Naive thymus-derived CD8-positive, alpha-beta T cell (primary cell): ENCODE results near the gene PTPN23. TPM values are rescaled to one million over a fixed set of nuclear protein-coding genes. Genes with fewer than 3 reads are reported as not detected.
"Not testable (repeated sequence)": the region's sequence is repeated elsewhere in the genome, so short reads cannot be mapped to it uniquely, and the experiment has no call there.

Experiments
- ATAC-seq, 2 donors: fragments of 150-1000 bp; cut with Tn5 transposase in 1 of 2; sonication (Bioruptor Pico), chemical (Tn5 transposase) in 1 of 2; 1 replicate in 1 of 2; 2 replicates in 1 of 2; pipeline ENCODE4 v1.10.0; 2021; ENCODE audit warnings: mild to moderate bottlenecking in 2 of 2, moderate library complexity in 2 of 2
- POLR2A ChIA-PET: fragments of 350-600 bp; sonication (Branson Sonifier 250); formaldehyde crosslinking; loops from one replicate; lab custom pipeline; 2021; ENCODE audit warnings: antibody characterized with exemption; lab: Charles Lee
- DNase-seq, 10 donors: peaks; one replicate each; pipeline versions ENCODE4 v3.0.0 to v3.0.0-alpha.2; 2020 to 2022
- H3K27ac Mint-ChIP-seq, 10 donors: one replicate each; pipeline ENCODE4 v1.8.0; 2020 to 2022; ENCODE audit warnings: mild to moderate bottlenecking in 10 of 10, mixed read lengths in 10 of 10, moderate library complexity in 4 of 10, inconsistent platforms in 1 of 10
- H3K27me3 Mint-ChIP-seq, 5 donors: one replicate each; pipeline ENCODE4 v1.8.0; 2021 to 2022; ENCODE audit warnings: mixed read lengths in 5 of 5
- H3K36me3 Mint-ChIP-seq, 3 donors: one replicate each; pipeline ENCODE4 v1.8.0; 2020 to 2022; ENCODE audit warnings: mixed read lengths in 3 of 3, mild to moderate bottlenecking in 2 of 3, inconsistent platforms in 1 of 3
- H3K4me1 Mint-ChIP-seq, 4 donors: one replicate each; pipeline ENCODE4 v1.8.0; 2021 to 2022; ENCODE audit warnings: mixed read lengths in 4 of 4
- H3K4me3 Mint-ChIP-seq, 10 donors: one replicate each; pipeline ENCODE4 v1.8.0; 2020 to 2022; ENCODE audit warnings: mild to moderate bottlenecking in 10 of 10, mixed read lengths in 10 of 10, moderate library complexity in 6 of 10, inconsistent platforms in 1 of 10
- H3K9me3 Mint-ChIP-seq, 9 donors: one replicate each; pipeline ENCODE4 v1.8.0; 2020 to 2022; ENCODE audit warnings: mixed read lengths in 9 of 9, mild to moderate bottlenecking in 3 of 9, inconsistent platforms in 1 of 9, moderate library complexity in 1 of 9
- polyA plus RNA-seq, 3 donors: library from polyadenylated mRNA; unstranded; fragments of 300-500 nt; fragmentation: Illumina TruSeq; gene quantifications; one replicate each; pipeline ENCODE4 v1.2.3, GENCODE V29; 2021
- total RNA-seq, 8 experiments: library from RNA in 2 of 8; stranded (reverse) in 2 of 8; gene quantifications; one replicate each; pipeline ENCODE4 v1.2.3 and lab custom pipeline; 2021 to 2026

PTPN23 gene
- total and polyA plus RNA-seq, 5 experiments from 2014 or later = 3.0 to 63.8 (median 3.9) TPM

DNA sequence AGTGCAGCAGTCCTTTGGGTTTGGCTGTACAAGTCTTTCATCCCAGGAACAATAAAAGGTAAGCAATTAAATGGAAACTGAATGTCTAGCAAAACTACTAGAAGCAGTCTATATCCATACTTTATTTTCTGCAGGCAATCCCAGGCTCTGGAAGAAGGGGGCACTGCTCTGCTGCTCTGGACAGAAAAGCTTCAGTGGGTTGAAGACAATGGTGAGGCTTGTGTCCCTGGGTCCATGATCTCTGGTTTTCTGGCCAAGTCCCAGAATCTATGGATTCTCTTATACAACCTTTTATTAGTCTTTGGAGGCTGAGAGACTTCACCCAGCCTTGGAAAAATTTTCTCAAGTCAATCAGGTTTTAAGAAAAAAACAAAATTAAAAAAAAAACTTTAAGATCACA, 59.3 kb downstream of the PTPN23 start:
- ATAC-seq (no peak), DNase-seq (no peak)
- no peaks in the 10 kb centered on the region for H3K9me3 Mint-ChIP-seq
- H3K4me1 Mint-ChIP-seq = peaks cover 2 to 22% (median 13%) of the 10 kb centered on the region in 4 donors
- POLR2A ChIA-PET = no interaction called here
- no peaks in the 10 kb centered on the region for H3K27me3 Mint-ChIP-seq
- H3K36me3 Mint-ChIP-seq = peaks cover 4 to 67% (median 12%) of the 10 kb centered on the region in 3 donors
- H3K27ac Mint-ChIP-seq = peak overlapping the region in 1 of 10 donors; percentile 49
- H3K4me3 Mint-ChIP-seq = no peak overlapping the region

GRCh38 chr3:47441796-47442551, 61.2 kb downstream of the PTPN23 start:
- peak overlapping the region in 5 of 10 donors; percentile 4 to 53 (median 14) for H3K27ac Mint-ChIP-seq
- DNase-seq (no peak), ATAC-seq (no peak)
- peaks cover 2 to 22% (median 15%) of the 10 kb centered on the region in 4 donors for H3K4me1 Mint-ChIP-seq
- no peaks in the 10 kb centered on the region for H3K27me3 Mint-ChIP-seq
- H3K9me3 Mint-ChIP-seq = no peaks in the 10 kb centered on the region
- H3K36me3 Mint-ChIP-seq = peaks cover 4 to 56% (median 12%) of the 10 kb centered on the region in 3 donors
- H3K4me3 Mint-ChIP-seq = no peak overlapping the region
- POLR2A ChIA-PET = no interaction called here

GRCh38 chr3:47443611-47443995, 62.8 kb downstream of the PTPN23 start:
- Mint-ChIP-seq H3K27me3 (no peaks in the 10 kb centered on the region), H3K27ac (peak overlapping the region in 5 of 10 donors; percentile 43 to 78 (median 53)), H3K4me1 (peaks cover 2 to 24% (median 18%) of the 10 kb centered on the region in 4 donors), H3K9me3 (peaks cover 0 to 2% (median 0%) of the 10 kb centered on the region in 9 donors), H3K4me3 (no peak overlapping the region), H3K36me3 (peaks cover 0 to 52% (median 17%) of the 10 kb centered on the region in 3 donors)
- ATAC-seq (no peak), DNase-seq (no peak)
- POLR2A ChIA-PET = interaction anchor here (0.7 kb wide), 1 partner anchor 11 kb away, joined by 3 read pairs; no protein-coding TSS in a partner anchor

- H3K27ac Mint-ChIP-seq = peak overlapping the region in 6 of 10 donors; percentile 10 to 78 (median 42)
Measured at GRCh38 chr3:47444103-47444502, 63.3 kb downstream of the PTPN23 start.

GRCh38 chr3:47452453-47453215, 71.8 kb downstream of the PTPN23 start:
- peaks cover 25 to 55% (median 40%) of the 10 kb centered on the region in 4 donors for H3K4me1 Mint-ChIP-seq
- POLR2A ChIA-PET = interaction anchor here (0.5 kb wide), 1 partner anchor 326 kb away, joined by 3 read pairs; no protein-coding TSS in a partner anchor

More at GRCh38 chr3:47444103-47444502, 63.3 kb downstream of the PTPN23 start:
- no peaks in the 10 kb centered on the region for H3K27me3 Mint-ChIP-seq
- H3K36me3 Mint-ChIP-seq = peaks cover 0 to 47% (median 22%) of the 10 kb centered on the region in 3 donors
- POLR2A ChIA-PET = interaction anchor here (0.7 kb wide), 1 partner anchor 12 kb away, joined by 3 read pairs; no protein-coding TSS in a partner anchor
- H3K9me3 Mint-ChIP-seq = peaks cover 0 to 6% (median 0%) of the 10 kb centered on the region in 9 donors
- DNase-seq (no peak), ATAC-seq (no peak)
- no peak overlapping the region for H3K4me3 Mint-ChIP-seq
- H3K4me1 Mint-ChIP-seq = peaks cover 4 to 23% (median 18%) of the 10 kb centered on the region in 4 donors

GRCh38 chr3:47455806-47456452, 75.1 kb downstream of the PTPN23 start:
- DNase-seq (no peak), ATAC-seq (no peak)
- H3K4me1 Mint-ChIP-seq = peaks cover 20 to 52% (median 41%) of the 10 kb centered on the region in 4 donors
- H3K36me3 Mint-ChIP-seq = peaks cover 7 to 13% (median 12%) of the 10 kb centered on the region in 3 donors
- peak overlapping the region in 1 of 10 donors; percentile 5 for H3K4me3 Mint-ChIP-seq
- peak overlapping the region in 4 of 10 donors; percentile 3 to 67 (median 36) for H3K27ac Mint-ChIP-seq
- H3K27me3 Mint-ChIP-seq = no peaks in the 10 kb centered on the region
- POLR2A ChIA-PET = no interaction called here
- peaks cover 0 to 9% (median 4%) of the 10 kb centered on the region in 9 donors for H3K9me3 Mint-ChIP-seq

More at GRCh38 chr3:47452453-47453215, 71.8 kb downstream of the PTPN23 start:
- no peaks in the 10 kb centered on the region for H3K27me3 Mint-ChIP-seq
- peaks cover 0 to 6% (median 0%) of the 10 kb centered on the region in 9 donors for H3K9me3 Mint-ChIP-seq
- peaks cover 0 to 17% (median 9%) of the 10 kb centered on the region in 3 donors for H3K36me3 Mint-ChIP-seq
- no peak overlapping the region for H3K4me3 Mint-ChIP-seq
- H3K27ac Mint-ChIP-seq = peak overlapping the region in 3 of 10 donors; percentile 4 to 71 (median 14)
- ATAC-seq = no peak
- no peak for DNase-seq

DNA sequence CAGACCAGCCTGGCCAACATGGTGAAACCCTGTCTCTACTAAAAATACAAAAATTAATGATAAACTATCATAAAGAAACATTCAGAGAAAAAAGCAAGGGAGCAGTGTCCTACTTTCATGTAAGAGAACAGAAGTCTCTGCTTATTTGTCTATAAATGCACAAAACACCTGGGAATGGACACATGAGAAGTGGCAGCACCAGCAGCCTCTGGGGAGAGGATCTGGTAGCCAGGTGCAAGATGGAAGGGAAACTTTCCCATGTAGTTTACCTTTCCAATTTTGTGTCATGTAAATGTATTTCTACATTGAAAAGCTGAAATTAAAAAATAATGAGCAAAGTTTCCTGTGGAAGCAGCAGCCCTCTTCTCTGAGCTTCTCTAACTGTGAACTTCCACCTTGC, 76.2 kb downstream of the PTPN23 start:
- H3K36me3 Mint-ChIP-seq = peaks cover 7 to 14% (median 8%) of the 10 kb centered on the region in 3 donors
- H3K27ac Mint-ChIP-seq = peak overlapping the region in 1 of 10 donors; percentile 66
- no peak for ATAC-seq
- peaks cover 14 to 51% (median 38%) of the 10 kb centered on the region in 4 donors for H3K4me1 Mint-ChIP-seq
- H3K9me3 Mint-ChIP-seq = peaks cover 0 to 11% (median 4%) of the 10 kb centered on the region in 9 donors
- DNase-seq = no peak
- no peaks in the 10 kb centered on the region for H3K27me3 Mint-ChIP-seq
- no peak overlapping the region for H3K4me3 Mint-ChIP-seq
- POLR2A ChIA-PET = no interaction called here

DNA sequence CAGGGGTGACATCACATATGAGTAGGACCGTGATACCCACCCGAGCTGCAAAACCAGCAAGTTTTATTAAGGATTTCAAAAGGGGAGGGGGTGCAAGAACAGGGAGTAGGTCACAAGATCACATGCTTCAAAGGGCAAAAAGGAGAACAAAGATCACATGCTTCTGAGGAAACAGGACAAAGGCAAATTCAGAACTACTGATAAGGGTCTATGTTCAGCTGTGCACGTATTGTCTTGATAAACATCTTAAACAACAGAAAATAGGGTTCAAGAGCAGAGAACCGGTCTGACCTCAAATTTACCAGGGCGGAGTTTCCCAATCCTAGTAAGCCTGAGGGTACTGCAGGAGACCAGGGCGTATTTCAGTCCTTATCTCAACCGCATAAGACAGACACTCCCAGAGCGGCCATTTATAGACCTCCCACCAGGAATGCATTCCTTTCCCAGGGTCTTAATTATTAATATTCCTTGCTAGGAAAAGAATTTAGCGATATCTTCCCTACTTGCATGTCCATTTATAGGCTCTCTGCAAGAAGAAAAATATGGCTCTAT, 78.8 kb downstream of the PTPN23 start:
- H3K27ac Mint-ChIP-seq, DNase-seq, POLR2A ChIA-PET, ATAC-seq, H3K27me3 Mint-ChIP-seq, H3K4me3 Mint-ChIP-seq: not testable (repeated sequence)
- H3K4me1 Mint-ChIP-seq = peaks cover 13 to 44% (median 30%) of the 10 kb centered on the region in 4 donors
- H3K9me3 Mint-ChIP-seq = peaks cover 0 to 11% (median 4%) of the 10 kb centered on the region in 9 donors
- H3K36me3 Mint-ChIP-seq = peaks cover 7 to 16% (median 15%) of the 10 kb centered on the region in 3 donors

Other genes starting within 250 kb of the PTPN23 start
- gene SETD2, start 216.9 kb upstream of the PTPN23 start, total RNA-seq = 10 to 100 TPM; 77.2 to 85.0 TPM
- gene SETD2, start 216.9 kb upstream of the PTPN23 start, polyA plus RNA-seq = 10 to 100 TPM; 11.8 to 23.4 (median 14.3) TPM
- gene KIF9, start 98.2 kb upstream of the PTPN23 start, total RNA-seq = 1 to 10 TPM; 2.5 to 2.9 TPM
- gene KIF9, start 98.2 kb upstream of the PTPN23 start, polyA plus RNA-seq = 10 to 100 TPM in 1 of 3 donors, 1 to 10 TPM in 2; 3.7 to 10.2 (median 5.4) TPM
- gene KLHL18, start 98.1 kb upstream of the PTPN23 start, total RNA-seq = 10 to 100 TPM; 20.8 to 21.9 TPM
- 10 to 100 TPM; 13.4 to 18.2 (median 16.4) TPM for gene KLHL18, start 98.1 kb upstream of the PTPN23 start, polyA plus RNA-seq
- gene SCAP, start 94.9 kb downstream of the PTPN23 start, total RNA-seq = 10 to 100 TPM; 94.8 to 95.9 TPM
- 10 to 100 TPM; 32.3 to 55.7 (median 38.7) TPM for gene SCAP, start 94.9 kb downstream of the PTPN23 start, polyA plus RNA-seq
- 10 to 100 TPM; 30.1 to 39.5 TPM for gene ELP6, start 132.7 kb downstream of the PTPN23 start, total RNA-seq
- 10 to 100 TPM; 29.9 to 41.9 (median 33.8) TPM for gene ELP6, start 132.7 kb downstream of the PTPN23 start, polyA plus RNA-seq
- under 1 TPM; 0.33 to 0.44 TPM for gene CSPG5, start 197.8 kb downstream of the PTPN23 start, total RNA-seq
- under 1 TPM in 1 of 3 donors, not detected in 2; 0.09 TPM for gene CSPG5, start 197.8 kb downstream of the PTPN23 start, polyA plus RNA-seq